ENCODE measurements around the gene RSPRY1. TPM values are rescaled to one million over a fixed set of nuclear protein-coding genes. Genes with fewer than 3 reads are reported as not detected.
A peak's percentile ranks its signal among the peaks of the same experiment; 100 is the strongest.

Gene RSPRY1
- total RNA-seq, 4 donors from 2014 or later: 27.9 to 77.7 (median 53.2) TPM

GRCh38 chr16:57284952-57285363 lies 98.8 kb downstream of the RSPRY1 start:
- H3K4me1 ChIP-seq: peaks cover 0 to 8% of the 10 kb centered on the region in 2 donors
- peak overlapping the region; percentile 36 to 43 for H3K4me3 ChIP-seq
- H3K27ac ChIP-seq: no peak overlapping the region
- TF ChIP-seq, protein P1, sequence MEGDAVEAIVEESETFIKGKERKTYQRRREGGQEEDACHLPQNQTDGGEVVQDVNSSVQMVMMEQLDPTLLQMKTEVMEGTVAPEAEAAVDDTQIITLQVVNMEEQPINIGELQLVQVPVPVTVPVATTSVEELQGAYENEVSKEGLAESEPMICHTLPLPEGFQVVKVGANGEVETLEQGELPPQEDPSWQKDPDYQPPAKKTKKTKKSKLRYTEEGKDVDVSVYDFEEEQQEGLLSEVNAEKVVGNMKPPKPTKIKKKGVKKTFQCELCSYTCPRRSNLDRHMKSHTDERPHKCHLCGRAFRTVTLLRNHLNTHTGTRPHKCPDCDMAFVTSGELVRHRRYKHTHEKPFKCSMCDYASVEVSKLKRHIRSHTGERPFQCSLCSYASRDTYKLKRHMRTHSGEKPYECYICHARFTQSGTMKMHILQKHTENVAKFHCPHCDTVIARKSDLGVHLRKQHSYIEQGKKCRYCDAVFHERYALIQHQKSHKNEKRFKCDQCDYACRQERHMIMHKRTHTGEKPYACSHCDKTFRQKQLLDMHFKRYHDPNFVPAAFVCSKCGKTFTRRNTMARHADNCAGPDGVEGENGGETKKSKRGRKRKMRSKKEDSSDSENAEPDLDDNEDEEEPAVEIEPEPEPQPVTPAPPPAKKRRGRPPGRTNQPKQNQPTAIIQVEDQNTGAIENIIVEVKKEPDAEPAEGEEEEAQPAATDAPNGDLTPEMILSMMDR (IDR thresholded peaks at IDR 0.05): no peak
- TF ChIP-seq POLR2A (IDR thresholded peaks at IDR 0.05): no peak
- H3K27me3 ChIP-seq: no peaks in the 10 kb centered on the region
- no peak for DNase-seq
- intact Hi-C loops (cut with DNase I; ENCODE audit: low total_unique reads): no loop called here
- H3K36me3 ChIP-seq: no peaks in the 10 kb centered on the region
- H3K9me3 ChIP-seq: no peaks in the 10 kb centered on the region

- TF ChIP-seq POLR2A (IDR thresholded peaks at IDR 0.05): no peak
- TF ChIP-seq, protein P1 (IDR thresholded peaks at IDR 0.05): no peak
- no peak for DNase-seq
- Histone ChIP-seq H3K4me1 (peaks cover 0 to 8% of the 10 kb centered on the region in 2 donors), H3K4me3 (no peak overlapping the region), H3K36me3 (no peaks in the 10 kb centered on the region), H3K27ac (no peak overlapping the region), H3K27me3 (no peaks in the 10 kb centered on the region), H3K9me3 (no peaks in the 10 kb centered on the region)
- intact Hi-C loops (cut with DNase I; ENCODE audit: low total_unique reads): no loop called here
Measured at GRCh38 chr16:57285379-57285778, 99.2 kb downstream of the RSPRY1 start.

DNA sequence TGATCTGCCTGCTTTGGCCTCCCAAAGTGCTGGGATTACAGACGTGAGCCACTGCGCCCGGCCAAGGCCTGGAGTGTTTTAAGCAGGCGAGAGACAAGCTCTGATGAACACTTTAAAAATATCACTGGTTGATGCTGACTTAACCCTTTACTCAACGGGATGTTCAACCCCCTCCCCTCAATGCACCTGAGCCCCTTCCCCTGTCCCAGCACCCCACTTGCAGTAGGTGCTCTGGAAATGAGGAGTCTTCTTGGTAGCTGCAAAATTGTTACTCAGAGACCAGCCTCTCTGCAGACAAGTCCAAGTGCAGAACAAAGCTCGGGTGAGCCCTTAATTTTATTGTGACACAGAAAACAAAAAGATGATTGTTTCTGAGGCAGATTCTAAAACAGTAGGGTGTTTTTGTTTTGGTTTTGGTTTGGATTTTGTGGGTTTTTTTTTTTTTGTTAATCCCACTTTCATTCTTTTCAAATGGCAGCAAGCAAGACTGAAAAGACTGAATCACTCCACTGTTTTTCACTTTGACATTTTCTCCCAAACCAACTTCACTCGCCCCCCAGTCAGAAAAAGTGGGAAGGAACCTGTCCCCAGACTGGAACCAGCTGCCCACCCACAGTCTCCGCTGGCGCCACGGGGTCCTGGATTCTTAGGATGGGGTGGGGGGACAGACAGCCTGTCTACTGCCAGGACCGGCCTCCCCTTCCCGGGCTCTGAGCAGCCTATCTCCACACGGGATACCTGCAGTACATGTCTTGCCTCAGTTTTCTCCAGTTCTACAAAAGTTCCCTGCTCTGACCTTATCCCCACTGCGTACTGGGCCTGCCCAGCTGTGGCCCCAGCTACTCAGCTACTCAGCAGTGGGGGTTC lies 103.5 kb downstream of the RSPRY1 start:
- H3K4me3 ChIP-seq: no peak overlapping the region

More for the DNA sequence above, 103.5 kb downstream of the RSPRY1 start:
- no peak overlapping the region for H3K27ac ChIP-seq
- no peaks in the 10 kb centered on the region for H3K36me3 ChIP-seq
- intact Hi-C loops (cut with DNase I; ENCODE audit: low total_unique reads): no loop called here
- H3K4me1 ChIP-seq: no peaks in the 10 kb centered on the region
- TF ChIP-seq, protein P1 (IDR thresholded peaks at IDR 0.05): no peak
- no peak for TF ChIP-seq POLR2A (IDR thresholded peaks at IDR 0.05)
- H3K9me3 ChIP-seq: no peaks in the 10 kb centered on the region
- DNase-seq: no peak
- no peaks in the 10 kb centered on the region for H3K27me3 ChIP-seq

Other genes with a start within 250 kb of the RSPRY1 start
- 1 to 10 TPM in 1 of 4 donors, under 1 TPM in 1, not detected in 2; 0.58 to 2.8 TPM for gene CETP, start 224.4 kb upstream of the RSPRY1 start, total RNA-seq
- 10 to 100 TPM; 14.9 to 77.0 (median 23.9) TPM for gene NLRC5, start 196.8 kb upstream of the RSPRY1 start, total RNA-seq
- gene CPNE2, start 93.7 kb upstream of the RSPRY1 start, total RNA-seq: 10 to 100 TPM; 25.1 to 41.4 (median 40.6) TPM
- 100 to 1,000 TPM in 1 of 4 donors, 10 to 100 TPM in 3; 45.3 to 323 (median 75.1) TPM for gene PSME3IP1, start 290 bp upstream of the RSPRY1 start, total RNA-seq
- gene ARL2BP, start 58.9 kb downstream of the RSPRY1 start, total RNA-seq: 100 to 1,000 TPM in 1 of 4 donors, 10 to 100 TPM in 3; 40.9 to 110 (median 57.8) TPM
- 10 to 100 TPM in 1 of 4 donors, 1 to 10 TPM in 2, not detected in 1; 2.6 to 19.1 (median 6.2) TPM for gene PLLP, start 98.3 kb downstream of the RSPRY1 start, total RNA-seq
- gene CCL22, start 172.5 kb downstream of the RSPRY1 start, total RNA-seq: not detected
- 10 to 100 TPM in 2 of 4 donors, 1 to 10 TPM in 2; 1.0 to 31.2 (median 7.1) TPM for gene CX3CL1, start 186.2 kb downstream of the RSPRY1 start, total RNA-seq
- gene CCL17, start 218.4 kb downstream of the RSPRY1 start, total RNA-seq: not detected

Measured in uterus (tissue), 4 donors.